GM21526 (cell line): Measurements from ENCODE around the gene HOXA4.
A peak's percentile ranks its signal among the peaks of the same experiment; 100 is the strongest.

Experiments
- ATAC-seq: cut with Tn5 transposase; IDR thresholded peaks from one replicate; pipeline ENCODE4 v1.9.1; 2021; ENCODE audit warnings: moderate library complexity; ENCODE audit not compliant: unreplicated experiment, low FRiP score

Gene HOXA4

GRCh38 chr7:27159266-27160144 lies 28.9 kb upstream of the HOXA4 start:
- no peak for ATAC-seq

GRCh38 chr7:27158436-27159265 lies 28.1 kb upstream of the HOXA4 start:
- no peak for ATAC-seq

- no peak for ATAC-seq
Measured at GRCh38 chr7:27157702-27158431, 27.3 kb upstream of the HOXA4 start.

- ATAC-seq = no peak
Measured at GRCh38 chr7:27156916-27157701, 26.6 kb upstream of the HOXA4 start.

- ATAC-seq = no peak
Measured at GRCh38 chr7:27156508-27156898, 25.9 kb upstream of the HOXA4 start, which contains the start of gene HOXA7. HOXA7 (minus strand) TSS chr7:27156675; CDS start chr7:27156545, 130 bp downstream.

- ATAC-seq = no peak
Measured at GRCh38 chr7:27155816-27156507, 25.4 kb upstream of the HOXA4 start.

GRCh38 chr7:27154901-27155815 lies 24.6 kb upstream of the HOXA4 start:
- ATAC-seq = no peak

GRCh38 chr7:27154369-27154768 lies 23.8 kb upstream of the HOXA4 start:
- ATAC-seq = no peak

- no peak for ATAC-seq
Measured at GRCh38 chr7:27153526-27153925, 23.0 kb upstream of the HOXA4 start.

GRCh38 chr7:27152816-27153442 lies 22.4 kb upstream of the HOXA4 start:
- no peak for ATAC-seq

- no peak for ATAC-seq
Measured at GRCh38 chr7:27151931-27152815, 21.6 kb upstream of the HOXA4 start, which contains the start of gene HOXA3. HOXA3 (minus strand) TSS chr7:27152583; CDS start chr7:27110640, 41,943 bp downstream.

GRCh38 chr7:27151341-27151930 lies 20.9 kb upstream of the HOXA4 start:
- ATAC-seq = no peak

- ATAC-seq = peak; percentile 77
Measured at GRCh38 chr7:27150568-27151340, 20.2 kb upstream of the HOXA4 start.

- ATAC-seq = no peak
Measured at GRCh38 chr7:27149842-27150567, 19.4 kb upstream of the HOXA4 start.
